HS-5 (cell line): ENCODE results near the gene THAP7.
"Not testable (repeated sequence)": the region's sequence is repeated elsewhere in the genome, so short reads cannot be mapped to it uniquely, and the experiment has no call there.

Experiments
- DNase-seq: peaks from one replicate; pipeline ENCODE4 v3.0.0-alpha.2; 2012; ENCODE audit warnings: low read depth

The THAP7 gene

GRCh38 chr22:21013657-21014201 is 11.8 kb upstream of the THAP7 start:
- no peak for DNase-seq

DNA sequence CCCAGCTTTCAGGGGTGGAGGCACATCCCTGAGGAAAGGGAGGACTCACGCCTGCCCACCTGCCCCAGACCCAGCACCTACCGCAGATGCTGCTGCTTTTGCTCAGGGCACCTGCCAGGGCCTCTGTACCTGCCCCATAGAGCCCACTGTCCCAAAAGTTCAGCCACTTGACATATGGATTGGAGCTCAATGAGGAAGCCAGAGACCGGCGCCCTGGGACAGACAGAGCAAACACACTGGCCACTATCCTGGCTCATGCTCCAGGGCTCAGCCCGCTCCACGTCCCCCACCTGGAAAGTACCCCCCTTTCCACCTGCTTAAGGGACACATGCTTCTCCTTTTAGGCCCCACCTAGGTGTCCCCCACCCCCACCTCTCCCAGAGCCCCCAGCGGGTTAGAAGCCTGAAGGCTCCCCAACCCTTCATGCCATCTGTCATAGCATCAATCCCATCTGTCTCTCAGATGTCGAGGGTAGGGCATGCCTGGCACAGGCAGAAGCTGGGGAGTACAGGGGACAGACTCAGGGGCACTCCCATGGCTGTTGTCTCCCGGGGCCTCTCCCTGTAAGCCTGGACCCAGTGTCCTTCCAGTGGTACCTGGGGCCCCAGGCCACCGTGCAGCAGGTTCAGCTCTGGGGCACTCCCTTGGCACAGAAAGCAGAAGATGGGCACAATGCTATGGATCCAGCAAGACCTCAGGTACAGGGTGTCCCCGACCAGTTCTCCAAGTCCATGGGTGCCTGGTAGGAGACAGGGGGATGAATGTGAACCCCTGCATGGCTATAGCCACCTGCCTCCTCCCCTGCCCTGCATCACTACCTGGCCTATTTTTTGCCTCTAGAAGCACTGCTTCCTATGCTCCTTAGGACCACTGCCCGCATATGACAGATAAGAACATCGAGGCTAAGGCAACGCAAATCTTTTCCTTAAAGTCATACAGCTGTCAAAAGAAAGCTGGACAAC is 10.8 kb upstream of the THAP7 start:
- no peak for DNase-seq

- DNase-seq: no peak
Observed at GRCh38 chr22:21010426-21011113, 8.7 kb upstream of the THAP7 start.

DNA sequence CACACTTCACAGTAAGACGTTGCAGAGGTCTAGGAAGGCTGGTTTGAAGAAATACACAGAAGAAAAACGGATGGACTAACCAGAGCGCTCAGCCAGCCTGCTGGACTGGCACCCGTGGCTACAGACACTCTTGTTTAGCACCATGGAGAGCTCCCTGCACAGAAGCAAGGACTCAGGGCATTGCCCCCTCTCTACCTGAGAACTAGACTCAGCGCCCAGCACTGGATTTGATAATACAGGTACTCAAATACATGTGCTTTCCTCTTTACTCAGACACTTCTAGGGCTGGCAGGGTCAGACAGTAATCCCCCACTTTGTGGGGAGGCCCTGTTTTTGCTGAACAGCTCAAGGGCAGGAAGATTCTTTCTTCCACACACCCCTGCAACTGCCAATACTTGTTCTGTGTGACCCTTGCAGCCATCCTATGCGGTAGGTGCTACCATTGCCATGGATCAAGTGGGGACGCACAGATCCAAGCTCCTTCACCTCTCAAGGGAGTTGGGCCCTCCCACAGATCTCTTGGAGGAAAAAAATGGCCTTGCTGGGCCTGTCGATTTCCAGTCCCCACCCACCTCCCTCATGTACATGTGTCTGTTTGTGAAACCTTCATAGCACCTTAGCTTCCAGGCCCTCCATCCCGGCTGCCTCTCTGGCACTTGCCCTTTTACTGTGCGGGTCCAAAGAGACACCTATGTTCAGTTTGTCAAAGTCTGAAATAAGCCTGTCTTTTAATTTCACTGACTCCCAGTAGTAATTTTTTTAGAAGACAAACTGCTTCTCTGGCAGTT is 7.9 kb upstream of the THAP7 start:
- no peak for DNase-seq

- DNase-seq: not testable (repeated sequence)
Observed at GRCh38 chr22:21009208-21009607, 7.3 kb upstream of the THAP7 start.

DNA sequence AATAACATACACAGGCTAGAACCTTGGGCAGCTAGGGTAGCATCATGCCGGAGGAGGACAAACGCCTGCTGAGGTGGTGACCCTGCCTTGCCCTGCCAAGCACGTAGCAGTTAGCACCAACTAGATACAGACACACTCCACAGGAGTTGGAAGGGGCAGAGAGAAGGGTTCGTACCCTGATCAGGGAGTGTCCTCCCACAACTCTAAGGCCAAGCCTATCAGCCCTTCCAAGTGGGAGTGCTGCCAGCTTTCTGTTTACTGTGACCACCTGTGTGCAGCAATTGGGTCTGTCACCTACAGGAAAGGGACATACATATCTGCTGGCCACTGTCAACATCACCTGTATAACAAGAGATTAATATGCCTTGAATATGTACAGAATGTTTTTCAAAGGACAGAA is 1.9 kb upstream of the THAP7 start:
- DNase-seq: no peak

DNA sequence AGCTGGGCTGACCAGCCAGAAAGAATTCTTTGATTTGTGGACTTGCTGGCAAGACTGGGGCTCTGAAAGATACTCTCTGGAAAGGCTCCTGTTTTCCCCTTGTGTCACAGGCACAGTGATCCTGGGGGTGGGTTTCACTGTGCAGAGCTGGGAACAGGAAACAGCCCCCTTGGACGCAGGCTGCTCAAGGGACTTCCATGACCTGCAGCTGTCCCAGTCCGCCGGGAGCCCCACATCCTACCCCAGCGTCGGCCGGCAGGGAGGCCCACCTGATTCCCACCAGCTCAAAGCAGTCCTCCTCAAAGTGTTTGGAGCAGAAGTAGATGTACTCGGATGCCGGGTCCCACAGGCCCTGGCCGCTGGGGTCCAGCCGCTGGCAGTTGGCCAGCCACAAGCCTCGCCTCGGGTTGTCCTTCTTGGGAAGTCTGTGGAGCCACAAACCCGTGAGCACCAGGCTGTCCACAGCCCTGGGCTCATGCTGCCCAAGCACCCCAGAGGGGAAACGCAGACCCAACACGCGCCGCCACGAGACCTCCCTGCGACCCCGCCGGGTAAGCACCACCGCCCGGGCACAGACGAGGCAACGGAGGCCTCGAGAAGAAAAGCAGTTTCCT is 824 bp downstream of the THAP7 start:
- no peak for DNase-seq

DNA sequence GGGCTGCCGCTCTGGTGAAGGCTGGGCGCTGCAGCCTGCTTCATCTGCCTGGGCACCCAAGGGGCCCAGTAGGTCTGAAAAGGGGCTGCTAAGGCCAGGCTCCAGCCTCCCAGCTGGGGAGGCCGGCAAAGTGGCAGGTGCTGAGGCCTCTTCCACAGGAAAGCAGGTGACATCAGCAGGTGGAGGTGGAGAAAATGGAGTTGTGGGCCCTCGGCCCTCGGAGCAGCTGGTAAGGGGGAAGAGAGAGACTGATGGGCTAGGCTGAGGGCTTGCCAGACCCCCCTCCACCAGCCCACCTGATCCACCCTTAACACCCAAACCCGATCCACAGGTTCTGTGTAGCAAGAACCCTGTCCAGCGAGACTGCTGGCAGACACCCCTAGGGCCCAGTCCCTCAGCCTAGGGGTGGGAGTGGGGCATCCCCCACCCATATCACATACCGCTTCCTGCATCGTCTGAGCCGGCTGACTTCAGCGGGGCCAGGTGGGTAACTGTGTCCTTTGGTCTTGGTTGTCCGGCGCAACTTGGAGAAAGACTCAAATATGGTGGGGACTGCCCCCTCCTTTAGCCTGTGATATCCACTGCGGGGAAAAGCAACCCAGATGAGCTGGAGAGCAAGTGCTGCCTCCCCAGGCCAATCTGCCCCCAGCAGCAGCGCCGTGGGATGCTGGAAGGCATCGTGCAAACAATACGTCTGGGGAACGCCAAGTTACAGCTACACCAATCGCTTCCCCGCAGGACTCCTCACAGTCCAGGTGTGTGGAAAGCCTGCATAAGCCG is 1.5 kb downstream of the THAP7 start:
- DNase-seq: no peak

DNA sequence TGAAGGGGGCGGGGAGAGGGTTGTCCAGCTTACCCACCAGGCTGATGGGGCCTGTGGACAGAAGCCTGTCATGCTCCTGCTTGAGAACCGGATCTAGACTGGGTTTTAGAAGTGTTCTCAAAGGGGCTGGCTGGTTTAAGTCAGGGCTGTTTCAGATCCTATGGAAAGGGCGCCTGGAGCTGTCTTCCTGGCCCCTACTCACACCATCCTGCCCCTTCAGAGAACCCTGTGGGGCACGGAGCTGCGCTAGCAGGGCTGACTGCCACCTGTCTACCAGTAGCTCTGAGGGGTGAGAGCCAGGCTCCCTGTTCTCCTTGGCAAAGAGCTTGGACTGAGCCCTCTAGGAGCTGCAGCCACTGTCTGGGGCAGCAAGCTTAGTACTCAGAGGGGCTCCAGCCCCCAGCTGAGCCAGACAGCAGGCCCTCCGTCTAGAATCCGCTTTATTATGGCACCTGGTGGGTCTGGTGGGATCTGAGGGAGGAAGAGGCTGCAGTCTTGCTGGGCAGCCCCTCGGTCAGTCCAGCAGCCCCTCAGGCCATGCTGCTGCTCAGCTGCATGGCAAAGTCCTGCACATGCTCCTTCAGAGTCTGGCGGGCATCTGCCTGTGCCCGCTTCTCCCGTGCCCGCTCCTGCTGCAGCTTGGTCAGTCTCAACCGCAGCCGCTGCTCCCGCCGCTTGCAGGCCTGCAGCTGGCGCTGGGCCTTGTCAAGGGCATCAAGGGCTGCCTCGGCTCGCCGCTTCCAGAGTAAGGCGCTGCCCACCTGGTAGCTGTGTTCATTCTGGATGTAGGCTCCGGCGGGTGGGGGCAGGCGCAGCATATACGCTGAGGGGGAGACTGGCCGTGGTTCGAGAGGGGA is 2.3 kb downstream of the THAP7 start:
- no peak for DNase-seq

DNA sequence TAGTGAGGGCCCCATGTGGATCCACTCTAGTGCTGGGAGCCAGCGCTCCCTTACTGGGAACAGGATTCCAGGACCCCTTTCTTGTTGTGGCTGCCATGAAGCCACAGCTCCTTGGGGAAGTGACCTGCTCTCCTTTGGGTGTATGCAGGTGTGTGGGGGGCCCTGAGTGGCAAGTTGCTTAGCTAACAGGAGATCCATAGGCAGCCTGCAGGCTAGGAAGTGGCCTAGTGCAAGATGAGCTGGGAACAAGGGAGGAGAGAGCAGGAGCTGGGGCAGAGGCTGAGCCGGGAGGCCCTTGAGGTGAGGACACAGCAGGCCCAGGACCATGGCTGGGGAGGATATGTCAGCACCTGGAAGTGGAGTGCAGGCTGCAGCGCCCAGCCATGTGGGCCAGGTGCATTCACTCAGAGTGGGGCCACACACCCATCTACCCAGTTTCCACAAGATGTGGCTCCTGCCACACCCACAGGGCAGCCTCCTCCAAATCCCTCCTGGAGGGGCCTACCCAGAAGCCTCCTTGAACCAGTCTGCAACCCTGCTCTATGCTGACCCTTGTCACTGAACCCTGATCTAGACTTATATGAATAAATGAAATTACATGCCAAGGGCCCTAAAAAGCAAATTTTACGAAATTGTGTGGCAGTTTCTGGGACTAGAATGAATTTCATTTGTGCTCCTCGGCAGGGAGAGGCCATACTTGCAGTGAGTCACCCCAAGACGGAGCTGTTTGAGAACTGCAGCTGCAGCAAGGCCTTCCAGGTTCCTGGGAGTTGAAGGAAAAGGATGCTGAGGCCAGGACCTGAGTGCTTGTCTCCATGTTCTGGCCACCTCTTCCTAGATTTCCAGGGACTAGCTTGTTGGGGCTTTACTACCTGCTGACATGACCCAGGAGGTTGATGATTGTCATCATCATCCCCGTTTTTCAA is 3.2 kb downstream of the THAP7 start:
- no peak for DNase-seq

GRCh38 chr22:20997536-20998257 is 4.2 kb downstream of the THAP7 start:
- DNase-seq: no peak

GRCh38 chr22:20996598-20997535 is 5.1 kb downstream of the THAP7 start:
- DNase-seq: no peak

- no peak for DNase-seq
Observed at GRCh38 chr22:20996031-20996410, 5.9 kb downstream of the THAP7 start.

- no peak for DNase-seq
Observed at GRCh38 chr22:20995329-20996030, 6.4 kb downstream of the THAP7 start.

DNA sequence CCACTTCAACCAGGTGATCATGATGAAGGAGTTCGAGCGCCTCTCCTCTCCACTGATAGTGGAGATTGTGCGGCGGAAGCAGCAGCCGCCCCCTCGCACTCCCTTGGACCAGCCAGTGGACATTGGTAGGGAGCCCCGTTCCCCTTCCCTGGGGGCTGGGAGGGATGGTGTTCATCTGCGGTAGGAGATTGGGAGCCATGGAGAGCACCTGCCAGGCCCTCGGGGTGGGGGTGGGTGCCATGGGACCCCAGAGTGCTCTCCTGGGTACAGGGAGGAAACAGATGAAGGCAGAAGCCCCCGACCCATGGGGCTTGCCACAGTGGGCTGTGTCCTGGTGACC is 7.0 kb downstream of the THAP7 start:
- no peak for DNase-seq

DNA sequence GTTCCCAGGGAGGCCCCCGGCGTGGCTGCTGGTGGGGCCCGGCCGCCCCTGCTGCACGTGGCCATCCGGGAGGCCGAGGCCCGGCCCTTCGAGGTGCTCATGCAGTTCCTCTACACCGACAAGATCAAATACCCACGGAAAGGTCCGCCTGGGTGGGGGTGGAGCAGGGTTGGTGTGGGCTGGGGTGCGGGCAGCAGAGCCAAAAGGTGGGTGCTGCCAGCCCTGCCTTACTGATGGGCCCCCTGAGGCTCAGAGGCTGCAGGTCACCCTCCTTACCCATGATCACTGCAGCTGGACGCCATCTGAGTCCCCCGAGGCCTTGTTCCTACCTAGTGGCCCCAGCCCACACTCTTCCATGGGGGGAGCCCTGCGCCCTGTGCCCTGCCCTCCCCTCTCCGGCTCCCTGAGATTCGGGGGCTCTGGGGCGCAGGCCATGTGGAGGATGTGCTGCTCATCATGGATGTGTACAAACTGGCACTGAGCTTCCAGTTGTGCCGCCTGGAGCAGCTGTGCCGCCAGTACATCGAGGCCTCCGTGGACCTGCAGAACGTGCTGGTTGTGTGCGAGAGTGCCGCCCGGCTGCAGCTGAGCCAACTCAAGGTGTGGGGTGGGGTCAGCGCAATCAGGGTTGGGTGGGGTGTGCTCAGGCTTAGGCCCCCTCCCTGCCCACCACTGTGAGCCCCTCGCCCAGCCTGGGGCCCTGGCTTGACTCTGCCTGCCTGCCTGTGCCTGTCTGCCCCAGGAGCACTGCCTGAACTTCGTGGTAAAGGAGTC is 7.6 kb downstream of the THAP7 start:
- DNase-seq: no peak
